ENCODE results near the gene SLC10A7. TPM values are rescaled to one million over a fixed set of nuclear protein-coding genes. Genes with fewer than 3 reads are reported as not detected.

The SLC10A7 gene
- total and polyA plus RNA-seq, 2 experiments from 2014 or later, result 0.81 to 4.3 TPM

DNA sequence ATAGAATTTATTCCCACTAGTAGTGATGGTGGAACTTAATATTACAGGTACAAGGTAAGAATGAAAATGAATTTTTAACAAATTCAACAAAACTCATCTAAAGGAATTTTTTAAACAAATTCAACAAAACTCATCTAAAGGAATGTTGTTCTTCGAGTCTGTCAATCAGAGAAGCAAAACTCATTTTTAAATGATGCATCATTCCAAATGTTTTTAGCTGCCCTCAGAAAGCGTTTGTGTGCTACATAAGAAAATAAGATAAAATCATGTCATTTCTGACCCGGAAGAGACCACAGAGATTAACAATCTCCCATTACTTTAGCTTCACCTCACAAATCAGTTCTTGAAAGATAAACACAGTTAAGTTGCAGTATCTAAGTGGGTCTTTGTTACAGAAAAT lies 178.0 kb downstream of the SLC10A7 start (continued):
- TF ChIP-seq ZNF462 (CRISPR knock-in tag; IDR thresholded peaks at IDR 0.05), result no peak
- no peak for TF ChIP-seq ZNF114 (CRISPR knock-in tag; IDR thresholded peaks at IDR 0.05)
- TF ChIP-seq JUNB (IDR thresholded peaks at IDR 0.05; ENCODE audit: unreplicated experiment), result no peak
- TF ChIP-seq NANOG (IDR thresholded peaks at IDR 0.05; ENCODE audit: borderline replicate concordance), result no peak

GRCh38 chr4:146343199-146343598 lies 178.5 kb downstream of the SLC10A7 start:
- Histone ChIP-seq H3K79me2 (replicated peaks; ENCODE audit: insufficient read depth) (no peaks in the 10 kb centered on the region), H3K27me3 (ENCODE audit: insufficient read depth) (no peaks in the 10 kb centered on the region), H3K36me3 (ENCODE audit: insufficient read depth) (no peaks in the 10 kb centered on the region), H3K4me1 (ENCODE audit: insufficient read depth) (no peaks in the 10 kb centered on the region), H3K4me3 (no peak overlapping the region), H4K20me1 (replicated peaks; ENCODE audit: insufficient read depth) (no peaks in the 10 kb centered on the region), H3K9me2 (ENCODE audit: insufficient read depth) (no peaks in the 10 kb centered on the region), H2AFZ (no peak overlapping the region), H3K4me2 (no peak overlapping the region), H3K27ac (ENCODE audit: low read depth) (no peak overlapping the region), H3F3A (replicated peaks; ENCODE audit: low read depth) (no peaks in the 10 kb centered on the region)
- H3K27ac Mint-ChIP-seq, result no peak overlapping the region
- H3K36me3 Mint-ChIP-seq (ENCODE audit: low read depth), result no peaks in the 10 kb centered on the region
- H3K4me3 Mint-ChIP-seq, result no peak overlapping the region
- H3K9me3 Mint-ChIP-seq, result no peaks in the 10 kb centered on the region
- H3K27me3 Mint-ChIP-seq (ENCODE audit: insufficient read depth, low read depth, poor library complexity), result no peaks in the 10 kb centered on the region
- no peaks in the 10 kb centered on the region for H3K4me1 Mint-ChIP-seq
- DNase-seq (ENCODE audit: low spot score) (no peak), ATAC-seq (no peak)
- TF ChIP-seq EZH2phosphoT487 (IDR thresholded peaks at IDR 0.05; ENCODE audit: unreplicated experiment) (no peak), POLR2AphosphoS5 (IDR thresholded peaks at IDR 0.05; ENCODE audit: low read depth) (no peak), REST (IDR thresholded peaks at IDR 0.05; ENCODE audit: unreplicated experiment) (no peak), ZNF114 (CRISPR knock-in tag; IDR thresholded peaks at IDR 0.05) (no peak), EZH2 (IDR thresholded peaks at IDR 0.05; ENCODE audit: low read depth, unreplicated experiment) (no peak)
- TF ChIP-seq, protein P1, sequence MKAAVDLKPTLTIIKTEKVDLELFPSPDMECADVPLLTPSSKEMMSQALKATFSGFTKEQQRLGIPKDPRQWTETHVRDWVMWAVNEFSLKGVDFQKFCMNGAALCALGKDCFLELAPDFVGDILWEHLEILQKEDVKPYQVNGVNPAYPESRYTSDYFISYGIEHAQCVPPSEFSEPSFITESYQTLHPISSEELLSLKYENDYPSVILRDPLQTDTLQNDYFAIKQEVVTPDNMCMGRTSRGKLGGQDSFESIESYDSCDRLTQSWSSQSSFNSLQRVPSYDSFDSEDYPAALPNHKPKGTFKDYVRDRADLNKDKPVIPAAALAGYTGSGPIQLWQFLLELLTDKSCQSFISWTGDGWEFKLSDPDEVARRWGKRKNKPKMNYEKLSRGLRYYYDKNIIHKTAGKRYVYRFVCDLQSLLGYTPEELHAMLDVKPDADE (IDR thresholded peaks at IDR 0.05), result no peak

Data from GM23338 (cell line).